Erythroblast (primary cell): ENCODE measurements around the gene RAC3.

ENCODE experiments used
- DNase-seq, 2 experiments: peaks; one replicate each; lab custom pipeline; 2025; lab: John Stamatoyannopoulos, UW
- GATA1 ChIP-seq: IDR thresholded peaks from 2 replicates; pipeline ENCODE4 v1.6.1; 2011; ENCODE audit warnings: low read depth, mild to moderate bottlenecking, control low read depth, low read length, moderate library complexity
- POLR2A ChIP-seq: IDR thresholded peaks from 2 replicates; pipeline ENCODE4 v1.6.1; 2011; ENCODE audit warnings: mild to moderate bottlenecking, low read length

RAC3 gene

DNA sequence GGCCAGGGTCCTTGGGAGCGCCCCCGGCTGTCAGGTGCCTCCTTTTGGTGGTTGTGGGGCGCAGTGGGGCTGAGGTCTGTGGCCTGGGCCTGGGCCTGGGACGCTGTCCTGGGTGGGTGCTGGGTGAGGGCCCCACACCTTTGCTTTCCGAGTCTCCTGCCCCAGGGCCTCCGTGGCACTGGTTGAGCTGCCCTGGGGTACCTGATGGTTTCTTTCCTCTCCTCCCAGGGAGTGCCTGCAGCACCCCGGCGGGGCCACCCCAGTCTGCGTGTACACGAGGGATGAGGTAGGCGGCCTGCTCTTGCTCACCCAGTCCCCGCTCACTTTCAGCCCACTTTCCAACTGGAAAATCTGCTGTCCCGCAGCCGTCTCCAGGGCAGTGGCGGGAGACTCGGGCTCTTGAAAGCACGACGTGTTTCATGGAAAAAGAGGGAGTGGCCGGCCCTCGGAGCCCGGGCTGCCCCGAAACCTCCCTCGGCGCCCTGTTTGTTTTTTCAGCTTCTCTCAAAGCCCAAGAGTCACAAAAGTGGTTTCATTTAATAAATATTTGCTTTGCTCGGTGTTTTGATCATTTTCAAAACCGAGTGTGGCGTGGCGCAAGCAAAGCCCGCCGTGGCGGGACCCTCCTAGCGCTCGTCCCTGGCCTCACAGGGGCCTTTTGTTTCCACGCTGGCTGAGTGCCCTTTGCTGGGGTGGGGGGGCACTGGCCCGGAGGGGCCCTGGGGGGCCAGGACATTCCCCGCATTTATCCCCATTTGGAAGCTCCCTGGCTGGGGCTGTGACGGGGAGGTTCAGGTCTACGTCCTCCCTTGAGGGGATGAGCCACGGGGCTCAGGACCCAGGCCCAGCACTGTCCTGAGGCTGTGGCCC lies 36.6 kb upstream of the RAC3 start:
- TF ChIP-seq POLR2A = no peak
- no peak for TF ChIP-seq GATA1
- DNase-seq = no peak

DNA sequence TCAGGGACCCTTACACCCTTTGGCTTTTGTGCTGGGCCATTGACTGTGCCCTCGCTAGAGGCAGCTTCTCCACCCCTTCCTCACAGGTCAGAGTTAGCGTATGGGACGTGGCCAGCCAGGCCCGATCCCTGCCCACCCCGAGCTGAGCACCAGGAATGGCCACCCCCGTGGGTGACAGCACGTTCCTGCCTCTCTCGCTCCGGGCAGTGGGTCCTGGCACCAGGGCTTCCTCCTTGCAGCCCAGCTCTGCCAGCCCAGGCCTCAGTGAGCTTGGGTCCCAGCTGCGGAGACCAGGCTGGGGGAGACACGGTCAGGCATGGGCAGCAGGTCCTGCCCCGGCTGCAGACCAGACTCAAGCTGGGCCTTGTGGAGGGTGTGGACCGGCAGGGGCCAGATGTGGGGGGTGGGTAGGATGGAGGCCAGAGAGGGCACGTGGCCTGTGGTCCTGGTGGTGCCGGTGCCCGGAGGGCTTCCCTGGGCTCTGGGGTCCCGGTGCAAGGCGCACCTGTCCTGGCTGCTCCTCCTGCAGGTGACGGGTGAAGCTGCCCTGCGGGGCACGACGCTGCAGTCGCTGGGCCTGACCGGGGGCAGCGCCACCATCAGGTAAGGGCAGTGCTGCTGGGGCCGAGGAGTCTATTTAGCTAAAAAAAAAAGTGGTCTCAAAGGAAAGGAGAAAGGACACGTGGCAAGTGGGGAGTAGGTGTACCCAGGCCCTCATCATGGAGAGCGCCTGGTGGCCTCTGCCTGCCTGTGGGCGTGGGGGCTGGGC lies 35.8 kb upstream of the RAC3 start:
- DNase-seq = no peak
- TF ChIP-seq GATA1 = no peak
- no peak for TF ChIP-seq POLR2A

DNA sequence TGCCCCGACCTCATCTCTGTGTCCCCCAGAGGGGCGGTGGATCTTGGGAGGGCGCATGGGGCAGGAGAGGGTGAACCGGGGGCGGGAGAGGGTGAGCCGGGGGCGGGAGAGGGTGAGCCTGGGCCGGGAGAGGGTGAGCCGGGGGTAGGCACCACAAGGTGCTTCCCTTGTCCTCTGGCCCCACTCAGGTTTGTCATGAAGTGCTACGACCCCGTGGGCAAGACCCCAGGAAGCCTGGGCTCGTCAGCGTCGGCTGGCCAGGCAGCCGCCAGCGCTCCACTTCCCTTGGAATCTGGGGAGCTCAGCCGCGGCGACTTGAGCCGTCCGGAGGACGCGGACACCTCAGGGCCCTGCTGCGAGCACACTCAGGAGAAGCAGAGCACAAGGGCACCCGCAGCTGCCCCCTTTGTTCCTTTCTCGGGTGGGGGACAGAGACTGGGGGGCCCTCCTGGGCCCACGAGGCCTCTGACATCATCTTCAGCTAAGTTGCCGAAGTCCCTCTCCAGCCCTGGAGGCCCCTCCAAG lies 35.2 kb upstream of the RAC3 start:
- no peak for DNase-seq
- TF ChIP-seq GATA1 (no peak), POLR2A (no peak)

DNA sequence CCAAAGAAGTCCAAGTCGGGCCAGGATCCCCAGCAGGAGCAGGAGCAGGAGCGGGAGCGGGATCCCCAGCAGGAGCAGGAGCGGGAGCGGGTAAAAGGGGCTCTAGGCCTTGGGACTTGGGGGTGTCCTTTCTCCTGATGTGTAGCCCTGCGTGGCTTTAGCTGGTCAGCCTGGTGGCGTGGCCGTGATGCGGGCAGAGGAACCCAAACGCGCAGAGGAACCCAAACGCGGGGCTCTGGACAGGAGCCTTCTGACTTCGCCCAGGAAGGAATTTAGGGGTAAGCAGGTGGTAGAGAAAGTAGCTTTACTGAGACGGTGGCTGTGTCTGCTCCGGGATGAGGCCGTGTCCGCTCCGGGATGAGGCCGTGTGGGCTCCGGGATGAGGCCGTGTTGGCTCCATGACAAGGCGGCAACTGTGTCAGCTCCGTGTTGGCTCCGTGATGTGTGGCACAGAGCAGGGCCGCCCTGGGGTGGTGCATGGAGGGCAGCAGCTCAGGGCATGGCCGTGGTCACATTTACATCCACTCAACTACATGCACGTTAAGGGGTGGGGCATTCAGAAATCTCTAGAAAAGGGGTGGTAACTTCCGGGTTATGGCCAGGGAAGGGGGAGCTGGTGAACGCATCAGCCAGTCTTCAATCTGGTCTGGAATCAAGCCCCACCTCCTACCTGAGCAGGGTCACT lies 34.6 kb upstream of the RAC3 start:
- no peak for DNase-seq
- TF ChIP-seq GATA1 (no peak), POLR2A (no peak)

DNA sequence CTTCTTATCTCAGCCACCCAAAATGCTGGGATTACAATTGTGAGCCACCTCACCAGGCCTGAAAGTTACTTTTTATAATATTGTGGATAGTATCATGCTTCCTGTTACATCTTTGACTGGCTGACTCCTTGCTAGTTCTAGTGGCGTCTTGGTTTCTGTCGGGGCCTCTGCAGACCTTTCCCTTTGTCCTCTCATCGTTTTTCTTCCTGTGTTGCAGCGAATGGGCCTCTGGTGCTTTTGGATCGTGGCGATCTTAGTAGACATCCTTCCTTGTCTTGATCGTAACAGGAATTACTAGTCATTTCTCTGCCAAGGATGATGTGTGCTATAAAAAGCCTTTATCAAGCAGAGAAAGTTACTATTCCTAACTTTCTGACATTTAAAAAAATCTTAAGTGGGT lies 33.3 kb upstream of the RAC3 start:
- TF ChIP-seq GATA1 (no peak), POLR2A (no peak)
- no peak for DNase-seq

DNA sequence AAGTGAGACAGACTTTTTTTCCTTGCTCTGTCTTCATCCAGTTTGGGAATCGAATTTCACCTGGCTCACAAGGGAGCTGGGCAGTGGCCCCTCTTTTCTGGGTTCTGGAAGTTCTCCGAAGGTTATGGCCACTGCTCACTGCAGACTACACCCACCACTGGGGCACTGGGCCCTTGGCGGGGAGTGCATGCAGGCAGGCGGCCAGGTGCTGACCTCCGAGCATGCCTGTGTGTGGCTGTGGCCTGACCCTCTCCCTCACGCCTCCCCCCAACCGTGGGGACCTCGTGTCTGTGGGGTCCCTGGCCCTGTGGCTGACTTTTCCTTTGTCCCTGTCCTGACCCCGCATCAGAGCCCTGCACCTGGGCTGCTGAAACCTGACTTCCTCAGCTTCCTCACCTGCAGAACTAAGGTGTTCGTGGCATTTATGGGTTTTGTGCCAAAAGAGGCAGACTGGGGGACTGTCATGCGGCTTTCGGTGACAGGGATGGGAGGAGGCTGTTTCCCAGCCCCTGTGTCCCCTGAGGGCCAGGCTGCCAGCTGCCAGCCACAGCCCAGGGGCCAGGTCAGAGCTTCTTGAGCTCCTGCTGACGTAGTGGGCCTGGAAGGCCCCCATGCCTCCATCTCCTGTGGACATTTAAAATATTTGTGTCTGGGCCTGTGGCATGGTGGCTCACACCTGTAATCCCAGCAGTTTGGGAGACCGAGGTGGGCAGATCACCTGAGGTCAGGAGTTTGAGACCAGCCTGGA lies 32.6 kb upstream of the RAC3 start:
- TF ChIP-seq GATA1 = no peak
- no peak for TF ChIP-seq POLR2A
- no peak for DNase-seq

DNA sequence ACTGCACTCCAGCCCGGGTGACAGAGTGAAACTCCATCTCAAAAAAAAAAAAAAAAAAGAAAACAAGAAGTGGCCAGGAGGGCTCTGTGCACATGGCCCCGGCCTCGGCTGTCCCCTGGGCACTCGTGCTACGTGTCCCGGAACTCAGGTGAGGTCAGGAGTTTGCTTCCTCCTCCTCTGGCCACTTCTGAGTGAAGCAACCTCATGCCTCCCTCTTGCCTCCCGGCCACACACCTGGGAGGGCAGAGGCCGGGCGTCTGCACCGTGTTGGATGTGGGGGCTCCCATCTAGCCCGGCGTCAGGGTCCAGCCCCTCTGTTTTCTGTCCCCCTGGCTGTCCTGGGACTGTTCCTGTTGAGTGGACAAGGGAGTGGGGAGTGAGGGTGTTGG lies 31.9 kb upstream of the RAC3 start:
- no peak for DNase-seq
- TF ChIP-seq POLR2A = no peak
- TF ChIP-seq GATA1 = no peak

DNA sequence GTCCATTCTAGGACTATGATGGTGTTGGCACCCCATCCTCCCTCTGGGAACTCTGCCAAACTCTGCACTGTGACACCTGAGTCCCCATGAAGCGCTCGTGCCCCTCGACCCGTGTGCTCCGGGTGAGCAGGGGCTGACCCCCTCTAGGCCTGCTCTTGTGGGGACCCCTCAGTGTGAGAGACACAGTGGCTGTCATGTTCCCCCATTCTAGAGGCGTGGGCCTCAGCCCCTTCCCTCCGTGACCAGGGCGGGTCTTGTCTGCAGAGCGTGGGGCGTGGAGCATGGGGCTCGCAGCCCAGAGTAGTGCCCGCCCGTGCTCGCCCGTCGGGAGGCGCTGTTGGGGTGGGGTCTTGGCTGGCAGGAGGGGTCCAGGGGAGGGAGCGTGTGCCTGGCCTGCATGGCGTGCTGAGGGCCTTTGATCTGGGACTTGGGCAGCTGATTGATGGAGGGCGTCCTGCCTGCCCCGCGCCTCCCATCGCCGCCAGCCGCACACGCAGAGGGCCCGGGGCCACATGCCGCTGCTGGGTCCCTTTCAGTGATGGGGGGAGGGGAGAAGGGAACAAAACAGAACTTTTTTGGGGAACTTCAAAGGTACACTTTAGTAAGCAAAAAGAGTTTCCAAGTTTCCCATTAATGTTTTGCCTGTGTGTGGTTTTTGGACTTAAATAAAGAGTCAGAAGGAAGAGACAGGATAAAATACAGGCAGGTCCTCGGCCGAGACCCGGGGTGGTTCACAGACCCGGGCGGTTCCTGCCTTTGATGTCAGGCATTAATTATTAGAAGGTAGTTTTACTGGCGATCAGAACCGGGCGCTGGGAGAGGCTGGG lies 31.3 kb upstream of the RAC3 start:
- no peak for DNase-seq
- TF ChIP-seq POLR2A (no peak), GATA1 (no peak)

DNA sequence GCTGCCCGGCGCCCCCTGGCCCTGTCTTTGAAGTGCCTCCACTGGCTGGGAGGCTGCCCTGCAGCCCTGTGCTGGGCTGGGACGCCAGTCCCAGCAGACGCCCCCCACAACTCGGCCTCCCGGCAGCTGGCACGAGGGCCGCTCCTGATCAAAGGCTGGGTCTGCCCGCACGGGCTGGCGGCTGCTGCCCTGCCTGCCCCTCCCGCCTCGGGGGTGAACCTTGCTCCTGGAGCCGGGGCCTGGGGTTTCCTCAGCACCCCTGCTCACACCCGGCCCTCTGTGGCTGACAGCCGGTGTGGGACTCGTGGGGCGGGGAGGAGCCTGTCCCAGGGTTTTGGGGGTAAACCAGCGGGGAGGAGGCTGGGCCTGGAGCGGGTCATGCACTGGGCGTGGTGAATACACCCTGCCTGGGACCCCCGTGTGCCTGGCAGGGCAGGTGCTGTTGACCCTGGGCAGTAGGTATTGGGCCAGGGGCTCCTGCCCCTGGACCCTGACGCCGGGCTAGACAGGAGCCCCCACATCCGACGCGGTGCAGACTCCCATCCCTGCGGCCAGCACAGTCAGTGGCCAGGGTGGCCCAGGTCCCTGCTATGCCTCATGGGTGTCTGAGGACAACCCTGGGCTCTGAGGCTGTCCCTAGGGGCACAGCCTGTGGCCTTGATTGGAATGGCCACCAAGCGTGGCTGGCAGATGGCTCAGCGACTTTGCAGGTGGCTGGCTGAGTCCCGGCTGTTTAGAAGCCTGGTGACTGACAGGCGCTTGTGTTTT lies 30.5 kb upstream of the RAC3 start:
- no peak for DNase-seq
- TF ChIP-seq POLR2A = no peak
- no peak for TF ChIP-seq GATA1

DNA sequence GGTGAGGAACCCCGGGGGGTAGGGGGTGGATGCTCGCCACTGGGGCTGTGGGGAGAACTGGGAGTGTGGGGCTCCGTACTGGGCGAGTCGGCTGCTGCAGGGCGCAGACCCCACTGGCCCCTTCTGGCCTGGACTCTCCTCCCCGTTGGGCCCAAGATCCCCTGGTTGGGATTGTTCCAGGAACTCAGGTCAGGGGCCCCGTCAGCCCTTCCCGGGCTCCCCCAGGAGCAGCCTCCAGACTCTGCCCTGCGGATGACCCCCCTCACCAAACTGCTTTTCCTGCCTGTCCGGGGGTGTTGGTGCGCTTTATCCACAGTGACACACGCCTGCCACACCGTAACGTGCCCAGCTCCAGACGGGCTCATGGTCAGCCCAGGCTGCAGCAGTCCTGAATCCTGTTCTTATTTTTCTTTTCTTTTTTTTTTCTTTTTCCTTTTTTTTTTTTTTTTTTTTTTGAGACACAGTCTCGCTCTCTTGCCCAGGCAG lies 29.9 kb upstream of the RAC3 start:
- TF ChIP-seq POLR2A (no peak), GATA1 (no peak)
- no peak for DNase-seq

DNA sequence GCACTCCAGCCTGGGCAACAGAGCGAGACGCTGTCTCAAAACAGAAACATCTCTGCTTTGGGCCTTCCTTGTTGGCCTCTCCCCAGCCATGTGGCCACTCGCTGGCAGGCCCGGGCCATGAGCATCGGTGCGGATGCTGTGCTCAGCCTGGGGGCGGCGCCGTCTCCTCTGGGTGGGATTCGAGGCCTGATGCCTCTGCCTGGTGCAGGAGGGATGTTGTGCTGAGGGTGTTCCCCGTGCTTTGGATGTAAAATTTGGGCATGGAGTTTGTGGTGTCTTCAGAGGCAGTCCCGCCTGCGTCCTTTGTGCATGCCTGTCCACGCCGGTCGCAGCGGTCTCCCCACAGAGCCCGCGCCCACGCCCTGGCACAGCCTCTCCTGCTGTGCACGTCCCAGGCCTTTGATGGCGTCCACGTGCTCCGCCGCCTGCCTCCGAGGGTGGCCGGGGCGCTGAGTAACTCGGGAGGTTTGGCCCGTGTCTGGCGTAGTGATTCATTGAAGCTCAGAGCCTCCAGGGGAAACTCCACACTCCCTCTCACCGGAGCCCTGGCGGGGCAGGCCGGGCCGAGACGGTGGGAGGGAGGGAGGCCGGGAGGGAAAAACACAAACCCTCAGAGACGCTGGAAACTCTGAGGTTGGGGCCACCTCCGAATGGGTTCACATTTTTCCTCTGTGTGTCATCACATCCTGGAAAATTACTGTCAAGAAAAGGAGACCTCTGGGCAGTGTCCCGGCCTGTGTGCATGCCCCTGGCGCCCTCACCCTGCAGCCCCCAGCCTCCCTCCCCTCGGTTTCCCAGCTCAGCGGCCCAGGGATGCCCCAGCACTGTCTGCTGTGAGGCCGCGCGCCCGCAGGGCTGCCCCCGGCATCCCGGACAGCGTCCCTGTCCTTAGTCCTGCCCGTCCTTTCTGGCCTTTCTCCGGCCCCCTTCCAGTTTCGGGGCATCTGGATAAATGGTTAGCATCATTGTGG lies 27.8 kb upstream of the RAC3 start:
- no peak for DNase-seq
- no peak for TF ChIP-seq POLR2A
- TF ChIP-seq GATA1 = no peak
